ENCODE measurements around the gene SERPINA4. TPM values are rescaled to one million over a fixed set of nuclear protein-coding genes. Genes with fewer than 3 reads are reported as not detected.
A peak's percentile ranks its signal among the peaks of the same experiment; 100 is the strongest.

The SERPINA4 gene
- total and polyA plus RNA-seq, 2 of the 13 experiments (the other 11 are each of a cell fraction or from before 2014, with no cell fraction given), result 39.1 to 57.8 TPM

DNA sequence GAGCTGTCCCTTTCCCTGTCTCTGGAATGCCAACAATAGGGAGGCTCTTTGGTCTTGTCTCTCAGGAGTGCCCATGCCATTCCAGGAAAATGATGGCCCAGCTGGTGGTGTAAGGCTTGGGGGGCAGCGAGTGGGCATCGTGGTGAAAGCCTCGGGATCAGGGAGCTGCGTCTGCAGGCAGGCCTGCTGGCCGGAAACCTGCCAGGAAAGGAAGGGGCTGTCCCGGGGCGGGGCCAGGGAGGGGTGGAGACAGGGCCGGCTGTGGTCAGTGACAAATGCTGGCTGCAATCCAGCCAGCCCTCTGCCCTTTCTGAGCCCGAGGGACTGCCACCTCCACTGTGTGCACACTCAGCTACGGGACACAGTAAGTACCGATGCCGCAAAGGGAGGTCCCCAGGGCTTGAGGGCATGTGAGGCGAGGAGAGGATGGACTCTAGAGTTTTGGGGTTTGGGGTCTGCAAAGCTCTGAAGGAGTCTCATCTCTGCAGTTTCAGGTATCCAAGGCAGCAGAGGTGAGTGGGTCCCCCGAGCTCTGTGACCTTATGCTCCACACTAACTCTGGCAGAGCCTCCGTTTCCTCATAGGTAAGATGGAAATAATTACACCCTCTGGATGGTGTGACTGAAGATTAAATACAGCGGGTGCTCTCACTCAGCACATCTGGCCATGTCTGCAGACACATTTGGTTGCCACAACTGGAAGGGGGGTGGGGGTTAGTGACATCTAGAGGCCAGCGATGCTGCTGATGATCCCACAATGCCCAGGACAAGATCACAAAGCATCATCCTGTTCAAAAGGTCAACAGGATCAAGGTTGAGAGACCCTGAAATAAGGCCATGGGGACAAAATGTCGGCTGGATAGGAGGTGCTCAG lies 20.1 kb downstream of the SERPINA4 start, which contains the start of gene SERPINA5 (continued):
- TF ChIP-seq, protein P1, sequence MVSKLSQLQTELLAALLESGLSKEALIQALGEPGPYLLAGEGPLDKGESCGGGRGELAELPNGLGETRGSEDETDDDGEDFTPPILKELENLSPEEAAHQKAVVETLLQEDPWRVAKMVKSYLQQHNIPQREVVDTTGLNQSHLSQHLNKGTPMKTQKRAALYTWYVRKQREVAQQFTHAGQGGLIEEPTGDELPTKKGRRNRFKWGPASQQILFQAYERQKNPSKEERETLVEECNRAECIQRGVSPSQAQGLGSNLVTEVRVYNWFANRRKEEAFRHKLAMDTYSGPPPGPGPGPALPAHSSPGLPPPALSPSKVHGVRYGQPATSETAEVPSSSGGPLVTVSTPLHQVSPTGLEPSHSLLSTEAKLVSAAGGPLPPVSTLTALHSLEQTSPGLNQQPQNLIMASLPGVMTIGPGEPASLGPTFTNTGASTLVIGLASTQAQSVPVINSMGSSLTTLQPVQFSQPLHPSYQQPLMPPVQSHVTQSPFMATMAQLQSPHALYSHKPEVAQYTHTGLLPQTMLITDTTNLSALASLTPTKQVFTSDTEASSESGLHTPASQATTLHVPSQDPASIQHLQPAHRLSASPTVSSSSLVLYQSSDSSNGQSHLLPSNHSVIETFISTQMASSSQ (IDR thresholded peaks at IDR 0.05; ENCODE audit: low read depth), result no peak
- TF ChIP-seq, protein P1 (CRISPR knock-in tag; IDR thresholded peaks at IDR 0.05; ENCODE audit: borderline replicate concordance), result peak; percentile 47; the same call in 1 of the 2 replicates
- TF ChIP-seq NR3C1 (CRISPR knock-in tag; IDR thresholded peaks at IDR 0.05) (no peak), ZNF589 (CRISPR knock-in tag; conservative IDR thresholded peaks at IDR 0.05) (no peak), NCOA2 (CRISPR knock-in tag; IDR thresholded peaks at IDR 0.05) (peak; percentile 45; the same call in 1 of the 2 replicates), NCOR1 (IDR thresholded peaks at IDR 0.05; ENCODE audit: borderline replicate concordance, low read length) (peak; percentile 61; the same call in 1 of the 2 replicates), FOXA1 (IDR thresholded peaks at IDR 0.05) (no peak), FOXA1 (CRISPR knock-in tag; IDR thresholded peaks at IDR 0.05) (0 out of 2 replicates have a peak, but pooled peaks have one; percentile 22), AGO2 (optimal IDR thresholded peaks at IDR 0.05; ENCODE audit: low read depth, low read length) (no peak), ZNF543 (CRISPR knock-in tag; IDR thresholded peaks at IDR 0.05) (peak; percentile 48; the same call in 1 of the 2 replicates), ZNF331 (CRISPR knock-in tag; IDR thresholded peaks at IDR 0.05) (peak; percentile 36), PPARG (CRISPR knock-in tag; conservative IDR thresholded peaks at IDR 0.05) (peak; percentile 49; the same call in 1 of the 2 replicates), ZNF430 (CRISPR knock-in tag; IDR thresholded peaks at IDR 0.05) (peak; percentile 84), ZC3H4 (CRISPR knock-in tag; IDR thresholded peaks at IDR 0.05; ENCODE audit: borderline replicate concordance) (no peak), ZNF263 (CRISPR knock-in tag; IDR thresholded peaks at IDR 0.05) (0 out of 2 replicates have a peak, but pooled peaks have one; percentile 23)
- TF ChIP-seq, protein P2, sequence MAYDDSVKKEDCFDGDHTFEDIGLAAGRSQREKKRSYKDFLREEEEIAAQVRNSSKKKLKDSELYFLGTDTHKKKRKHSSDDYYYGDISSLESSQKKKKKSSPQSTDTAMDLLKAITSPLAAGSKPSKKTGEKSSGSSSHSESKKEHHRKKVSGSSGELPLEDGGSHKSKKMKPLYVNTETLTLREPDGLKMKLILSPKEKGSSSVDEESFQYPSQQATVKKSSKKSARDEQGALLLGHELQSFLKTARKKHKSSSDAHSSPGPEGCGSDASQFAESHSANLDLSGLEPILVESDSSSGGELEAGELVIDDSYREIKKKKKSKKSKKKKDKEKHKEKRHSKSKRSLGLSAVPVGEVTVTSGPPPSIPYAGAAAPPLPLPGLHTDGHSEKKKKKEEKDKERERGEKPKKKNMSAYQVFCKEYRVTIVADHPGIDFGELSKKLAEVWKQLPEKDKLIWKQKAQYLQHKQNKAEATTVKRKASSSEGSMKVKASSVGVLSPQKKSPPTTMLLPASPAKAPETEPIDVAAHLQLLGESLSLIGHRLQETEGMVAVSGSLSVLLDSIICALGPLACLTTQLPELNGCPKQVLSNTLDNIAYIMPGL (CRISPR knock-in tag; IDR thresholded peaks at IDR 0.05; ENCODE audit: borderline replicate concordance in 1 of 2, low read depth in 1 of 2), result peak; percentile 52 to 58; a peak in 2 of 4 replicates
- TF ChIP-seq, protein P3, sequence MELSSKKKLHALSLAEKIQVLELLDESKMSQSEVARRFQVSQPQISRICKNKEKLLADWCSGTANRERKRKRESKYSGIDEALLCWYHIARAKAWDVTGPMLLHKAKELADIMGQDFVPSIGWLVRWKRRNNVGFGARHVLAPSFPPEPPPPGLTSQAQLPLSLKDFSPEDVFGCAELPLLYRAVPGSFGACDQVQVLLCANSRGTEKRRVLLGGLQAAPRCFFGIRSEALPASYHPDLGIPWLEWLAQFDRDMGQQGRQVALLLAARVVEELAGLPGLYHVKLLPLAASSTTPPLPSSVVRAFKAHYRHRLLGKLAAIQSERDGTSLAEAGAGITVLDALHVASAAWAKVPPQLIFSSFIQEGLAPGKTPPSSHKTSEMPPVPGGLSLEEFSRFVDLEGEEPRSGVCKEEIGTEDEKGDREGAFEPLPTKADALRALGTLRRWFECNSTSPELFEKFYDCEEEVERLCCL (CRISPR knock-in tag; IDR thresholded peaks at IDR 0.05; ENCODE audit: borderline replicate concordance), result peak; percentile 56; the same call in 1 of the 2 replicates
- TF ChIP-seq, protein P4, sequence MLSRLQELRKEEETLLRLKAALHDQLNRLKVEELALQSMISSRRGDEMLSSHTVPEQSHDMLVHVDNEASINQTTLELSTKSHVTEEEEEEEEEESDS (CRISPR knock-in tag; IDR thresholded peaks at IDR 0.05; ENCODE audit: borderline replicate concordance), result peak; percentile 75; the same call in 1 of the 2 replicates
- TF ChIP-seq, protein P5, sequence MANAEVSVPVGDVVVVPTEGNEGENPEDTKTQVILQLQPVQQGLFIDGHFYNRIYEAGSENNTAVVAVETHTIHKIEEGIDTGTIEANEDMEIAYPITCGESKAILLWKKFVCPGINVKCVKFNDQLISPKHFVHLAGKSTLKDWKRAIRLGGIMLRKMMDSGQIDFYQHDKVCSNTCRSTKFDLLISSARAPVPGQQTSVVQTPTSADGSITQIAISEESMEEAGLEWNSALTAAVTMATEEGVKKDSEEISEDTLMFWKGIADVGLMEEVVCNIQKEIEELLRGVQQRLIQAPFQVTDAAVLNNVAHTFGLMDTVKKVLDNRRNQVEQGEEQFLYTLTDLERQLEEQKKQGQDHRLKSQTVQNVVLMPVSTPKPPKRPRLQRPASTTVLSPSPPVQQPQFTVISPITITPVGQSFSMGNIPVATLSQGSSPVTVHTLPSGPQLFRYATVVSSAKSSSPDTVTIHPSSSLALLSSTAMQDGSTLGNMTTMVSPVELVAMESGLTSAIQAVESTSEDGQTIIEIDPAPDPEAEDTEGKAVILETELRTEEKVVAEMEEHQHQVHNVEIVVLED (CRISPR knock-in tag; IDR thresholded peaks at IDR 0.05; ENCODE audit: borderline replicate concordance), result peak; percentile 64; the same call in 1 of the 2 replicates

Data from HepG2 (cell line).